IMR-90 (cell line): ENCODE data around the gene NDEL1. TPM values are rescaled to one million over a fixed set of nuclear protein-coding genes. Genes with fewer than 3 reads are reported as not detected.

ENCODE experiments used
- ATAC-seq: fragments of 200-7000 bp; cut with Tn5 transposase; 2 replicates; pipeline ENCODE4 v1.9.1; 2020; ENCODE audit warnings: low read depth, mild to moderate bottlenecking, moderate library complexity
- BruUV-seq: library from RNA; stranded (reverse); fragments of 400-500 nt; replicated peaks from 2 replicates; lab custom pipeline; 2021; lab: Mats Ljungman, UMichigan
- CTCF ChIA-PET: fragments of 300-600 bp; formaldehyde crosslinking; extraction: SDS; loops from one replicate; lab custom pipeline; 2021; ENCODE audit warnings: antibody characterized with exemption; lab: Yijun Ruan, JAX
- POLR2A ChIA-PET: fragments of 300-600 bp; sonication (Branson Sonifier 250); formaldehyde crosslinking; loops from one replicate; lab custom pipeline; 2022; ENCODE audit warnings: antibody characterized with exemption; ENCODE audit not compliant: unreplicated experiment; lab: Charles Lee
- DNase-seq: peaks from one replicate; pipeline ENCODE4 v3.0.0; 2013
- H2AFZ ChIP-seq: replicated peaks from 2 replicates; pipeline ENCODE3; 2013; ENCODE audit warnings: low read length, mild to moderate bottlenecking; ENCODE audit not compliant: poor library complexity
- H2AK5ac ChIP-seq: 2 replicates; pipeline ENCODE4 v1.6.1; 2013; ENCODE audit warnings: low read depth, low read length, inconsistent platforms
- H2AK9ac ChIP-seq: replicated peaks from 2 replicates; pipeline ENCODE3; 2013; ENCODE audit warnings: mild to moderate bottlenecking, low read depth, low read length, moderate library complexity; ENCODE audit not compliant: poor library complexity
- H2BK120ac ChIP-seq: 2 replicates; pipeline ENCODE4 v1.6.1; 2013; ENCODE audit warnings: low read depth, low read length, inconsistent platforms
- H2BK15ac ChIP-seq: 3 replicates; pipeline ENCODE4 v1.6.1; 2013; ENCODE audit warnings: low read depth, low read length, inconsistent platforms
- H2BK20ac ChIP-seq: 2 replicates; pipeline ENCODE4 v1.6.1; 2013; ENCODE audit warnings: low read depth, mild to moderate bottlenecking, inconsistent platforms, low read length, moderate library complexity
- H2BK5ac ChIP-seq: 2 replicates; pipeline ENCODE4 v1.6.1; 2013; ENCODE audit warnings: mild to moderate bottlenecking, low read depth, low read length, inconsistent platforms; ENCODE audit not compliant: poor library complexity, severe bottlenecking
- H3K14ac ChIP-seq: replicated peaks from 2 replicates; pipeline ENCODE4 v1.6.1; 2013; ENCODE audit warnings: low read depth, low read length, inconsistent platforms
- H3K18ac ChIP-seq: 2 replicates; pipeline ENCODE4 v1.6.1; 2013; ENCODE audit warnings: low read depth, low read length, control low read depth
- H3K23ac ChIP-seq: 2 replicates; pipeline ENCODE4 v1.6.1; 2013; ENCODE audit warnings: low read depth, low read length, inconsistent platforms
- H3K27ac ChIP-seq: 2 replicates; pipeline ENCODE4 v1.5.1; 2013; ENCODE audit warnings: mild to moderate bottlenecking, control low read depth, low read length; ENCODE audit not compliant: insufficient read depth
- H3K27me3 ChIP-seq: 2 replicates; pipeline ENCODE4 v1.6.1; 2013; ENCODE audit warnings: low read length; ENCODE audit not compliant: control insufficient read depth, insufficient read depth
- H3K36me3 ChIP-seq: 2 replicates; pipeline ENCODE4 v1.6.1; 2013; ENCODE audit warnings: low read length, mixed read lengths; ENCODE audit not compliant: control insufficient read depth, insufficient read depth
- H3K4ac ChIP-seq: 2 replicates; pipeline ENCODE4 v1.6.1; 2013; ENCODE audit warnings: low read depth, low read length, inconsistent platforms
- H3K4me1 ChIP-seq: 2 replicates; pipeline ENCODE4 v1.6.1; 2013; ENCODE audit warnings: low read length, mixed read lengths; ENCODE audit not compliant: control insufficient read depth, insufficient read depth
- H3K4me2 ChIP-seq: 2 replicates; pipeline ENCODE4 v1.6.1; 2013; ENCODE audit warnings: low read depth, mild to moderate bottlenecking, control low read depth, low read length, moderate library complexity
- H3K4me3 ChIP-seq: 2 replicates; pipeline ENCODE4 v1.5.1; 2013; ENCODE audit warnings: low read depth, mild to moderate bottlenecking, control low read depth, low read length, moderate library complexity; ENCODE audit not compliant: insufficient read depth
- H3K56ac ChIP-seq: 2 replicates; pipeline ENCODE4 v1.6.1; 2013; ENCODE audit warnings: low read length, inconsistent platforms; ENCODE audit not compliant: insufficient read depth; ENCODE audit errors: extremely low read depth
- H3K79me1 ChIP-seq, 2 experiments: 2 replicates each; pipeline ENCODE4 v1.6.1; 2013; ENCODE audit warnings: low read length in 2 of 2, inconsistent platforms in 1 of 2, low read depth in 1 of 2
- H3K9ac ChIP-seq: 2 replicates; pipeline ENCODE4 v1.6.1; 2013; ENCODE audit warnings: low read depth, low read length, control low read depth
- H3K9me1 ChIP-seq: 2 replicates; pipeline ENCODE4 v1.6.1; 2013; ENCODE audit warnings: low read length, inconsistent platforms; ENCODE audit not compliant: insufficient read depth
- H3K9me3 ChIP-seq: 2 replicates; pipeline ENCODE4 v1.6.1; 2013; ENCODE audit warnings: low read length; ENCODE audit not compliant: control insufficient read depth, insufficient read depth
- H4K20me1 ChIP-seq: 2 replicates; pipeline ENCODE4 v1.6.1; 2013; ENCODE audit warnings: low read length, inconsistent platforms; ENCODE audit not compliant: insufficient read depth
- H4K5ac ChIP-seq: 2 replicates; pipeline ENCODE4 v1.6.1; 2013; ENCODE audit warnings: mild to moderate bottlenecking, low read depth, low read length, control low read depth
- H4K8ac ChIP-seq, 2 experiments: 2 replicates each; pipeline ENCODE4 v1.6.1; 2013; ENCODE audit warnings: low read depth in 2 of 2, low read length in 2 of 2, control low read depth in 1 of 2, inconsistent platforms in 1 of 2
- H4K91ac ChIP-seq: 2 replicates; pipeline ENCODE4 v1.6.1; 2013; ENCODE audit warnings: low read depth, low read length, inconsistent platforms; ENCODE audit not compliant: insufficient read depth
- BHLHE40 ChIP-seq: fragments of 150-350 bp; IDR thresholded peaks from 2 replicates; pipeline ENCODE4 v1.6.1; 2016; ENCODE audit warnings: mild to moderate bottlenecking, low read depth, low read length
- CEBPB ChIP-seq: IDR thresholded peaks from 2 replicates; pipeline ENCODE4 v1.6.1; 2012; ENCODE audit warnings: low read depth, low read length, improper control_type of control experiment
- ELK1 ChIP-seq: fragments of 150-350 bp; IDR thresholded peaks from 2 replicates; pipeline ENCODE4 v1.6.1; 2016; ENCODE audit warnings: low read depth, mild to moderate bottlenecking, low read length, moderate library complexity, borderline replicate concordance
- MAFK ChIP-seq: IDR thresholded peaks from 2 replicates; pipeline ENCODE4 v1.6.1; 2012; ENCODE audit warnings: low read depth, low read length, improper control_type of control experiment
- MAZ ChIP-seq: IDR thresholded peaks from 2 replicates; pipeline ENCODE4 v1.6.1; 2012; ENCODE audit warnings: low read depth, mild to moderate bottlenecking, low read length, improper control_type of control experiment, moderate library complexity, borderline replicate concordance
- POLR2A ChIP-seq: IDR thresholded peaks from 2 replicates; pipeline ENCODE4 v1.6.1; 2012; ENCODE audit warnings: mild to moderate bottlenecking, low read depth, low read length
- RCOR1 ChIP-seq: IDR thresholded peaks from 2 replicates; pipeline ENCODE4 v1.6.1; 2012; ENCODE audit warnings: mild to moderate bottlenecking, low read length, improper control_type of control experiment; ENCODE audit not compliant: insufficient replicate concordance
- SMC3 ChIP-seq: fragments of 150-350 bp; IDR thresholded peaks from 2 replicates; pipeline ENCODE4 v1.6.1; 2016; ENCODE audit warnings: low read depth, mild to moderate bottlenecking, antibody characterized with exemption, low read length, moderate library complexity
- WGBS, 2 experiments: methylation state at CpG; one replicate each; pipeline versions ENCODE4 v1.1.5 to v1.1.7; 2013; ENCODE audit warnings: missing lambda C conversion rate in 2 of 2; ENCODE audit not compliant: insufficient read length in 1 of 2; ENCODE audit errors: extremely low coverage in 2 of 2; 5-methylcytosine and 5-hydroxymethylcytosine counted together
- dilution Hi-C: fragments of 300-500 bp; cut with HindIII; formaldehyde crosslinking; loops from one replicate; pipeline ENCODE4 v1.14.3; 2018; ENCODE audit warnings: low sequenced_read_pairs; ENCODE audit not compliant: unreplicated experiment
- in situ Hi-C: fragments of 300-500 bp; cut with MboI; formaldehyde crosslinking; loops from 3 replicates; pipeline ENCODE4 v1.14.3; 2019; ENCODE audit warnings: low sequenced_read_pairs, inconsistent platforms, mixed read lengths
- intact Hi-C: fragments of 100-400 bp; cut with micrococcal nuclease; formaldehyde crosslinking; loops from 2 replicates; pipeline ENCODE4 v1.10.0; 2022
- polyA plus RNA-seq, 3 experiments: library from polyadenylated mRNA; depleted of rRNA; stranded (reverse); fragments of >200 nt; gene quantifications; 2 replicates each; pipeline ENCODE4 v1.2.3, GENCODE V29; 2012; ENCODE audit warnings: low replicate concordance in 1 of 3
- total RNA-seq: library from RNA; depleted of rRNA; stranded (reverse); fragments of >200 nt; gene quantifications from 2 replicates; pipeline ENCODE4 v1.2.3, GENCODE V29; 2012
- TF ChIP-seq, protein P1 (sequence below): conservative IDR thresholded peaks from 2 replicates; pipeline ENCODE4 v1.5.1; 2012; ENCODE audit warnings: mild to moderate bottlenecking, low read depth, low read length, improper control_type of control experiment

Gene NDEL1
- total and polyA plus RNA-seq, 2 of the 4 experiments (the other 2 are of a cell fraction), result 28.9 to 95.6 TPM

DNA sequence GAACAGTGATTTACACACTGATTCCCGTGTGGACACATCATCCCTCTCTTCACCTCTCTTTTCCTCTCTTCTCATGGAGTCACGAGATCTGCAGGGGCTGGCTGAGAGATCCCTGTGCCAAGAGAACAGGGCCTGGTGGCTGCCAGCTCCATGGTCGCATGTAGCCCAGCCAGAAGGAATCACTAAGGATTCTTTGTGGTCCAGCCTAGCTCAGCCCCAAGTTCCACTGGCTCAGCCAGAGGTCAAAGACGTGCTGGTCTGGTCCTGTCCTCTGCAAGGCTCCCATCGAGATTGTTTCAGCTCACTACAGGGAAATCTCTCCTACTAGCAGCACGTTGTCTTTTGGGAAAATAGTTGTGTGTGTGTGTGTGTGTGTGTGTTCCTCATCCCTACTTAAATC lies 66.4 kb downstream of the NDEL1 start:
- Histone ChIP-seq H2AK5ac (no peak overlapping the region), H2BK15ac (no peak overlapping the region), H3K14ac (no peak overlapping the region), H3K9ac (no peak overlapping the region), H3K4me1 (peaks cover 8% of the 10 kb centered on the region), H2BK20ac (no peak overlapping the region), H2AFZ (no peak overlapping the region), H3K79me1 (peaks cover 0 to 4% of the 10 kb centered on the region in 2 experiments; a peak in 2 of 4 replicates), H3K36me3 (peaks cover 54% of the 10 kb centered on the region), H2AK9ac (no peak overlapping the region), H3K9me3 (no peaks in the 10 kb centered on the region), H4K8ac (no peak overlapping the region), H3K56ac (no peak overlapping the region), H3K4me3 (no peak overlapping the region), H2BK5ac (no peak overlapping the region), H3K4me2 (no peak overlapping the region), H2BK120ac (no peak overlapping the region), H3K18ac (no peak overlapping the region), H3K23ac (no peak overlapping the region), H4K5ac (no peak overlapping the region), H3K4ac (no peak overlapping the region), H4K91ac (no peak overlapping the region), H3K9me1 (no peaks in the 10 kb centered on the region; the same call in 1 of the 2 replicates), H3K27ac (no peak overlapping the region), H3K27me3 (no peaks in the 10 kb centered on the region), H4K20me1 (no peaks in the 10 kb centered on the region; the same call in 1 of the 2 replicates)
- BruUV-seq, result no TSS peak
- intact Hi-C loops (no loop called here), in situ Hi-C loops (no loop called here), dilution Hi-C loops (no loop called here)
- TF ChIP-seq, protein P1, sequence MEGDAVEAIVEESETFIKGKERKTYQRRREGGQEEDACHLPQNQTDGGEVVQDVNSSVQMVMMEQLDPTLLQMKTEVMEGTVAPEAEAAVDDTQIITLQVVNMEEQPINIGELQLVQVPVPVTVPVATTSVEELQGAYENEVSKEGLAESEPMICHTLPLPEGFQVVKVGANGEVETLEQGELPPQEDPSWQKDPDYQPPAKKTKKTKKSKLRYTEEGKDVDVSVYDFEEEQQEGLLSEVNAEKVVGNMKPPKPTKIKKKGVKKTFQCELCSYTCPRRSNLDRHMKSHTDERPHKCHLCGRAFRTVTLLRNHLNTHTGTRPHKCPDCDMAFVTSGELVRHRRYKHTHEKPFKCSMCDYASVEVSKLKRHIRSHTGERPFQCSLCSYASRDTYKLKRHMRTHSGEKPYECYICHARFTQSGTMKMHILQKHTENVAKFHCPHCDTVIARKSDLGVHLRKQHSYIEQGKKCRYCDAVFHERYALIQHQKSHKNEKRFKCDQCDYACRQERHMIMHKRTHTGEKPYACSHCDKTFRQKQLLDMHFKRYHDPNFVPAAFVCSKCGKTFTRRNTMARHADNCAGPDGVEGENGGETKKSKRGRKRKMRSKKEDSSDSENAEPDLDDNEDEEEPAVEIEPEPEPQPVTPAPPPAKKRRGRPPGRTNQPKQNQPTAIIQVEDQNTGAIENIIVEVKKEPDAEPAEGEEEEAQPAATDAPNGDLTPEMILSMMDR, result no peak
- TF ChIP-seq POLR2A, result no peak
- TF ChIP-seq MAFK, result no peak
- no peak for TF ChIP-seq BHLHE40
- TF ChIP-seq CEBPB, result no peak
- TF ChIP-seq ELK1, result no peak
- TF ChIP-seq MAZ, result no peak
- no peak for TF ChIP-seq SMC3
- TF ChIP-seq RCOR1, result no peak
- POLR2A ChIA-PET, result no interaction called here
- WGBS, 2 experiments, result 100% methylated on average over 1 of the region's 6 CpGs; no CpG with 5 or more reads in 1 of the 2 experiments
- ATAC-seq, result no peak
- CTCF ChIA-PET, result interaction anchor here (1.0 kb wide), 1 partner anchor 8 kb away, joined by 5 read pairs; no protein-coding TSS in a partner anchor
- DNase-seq, result no peak
